Suppressor macrophage (primary cell): ENCODE data around the gene LMF2.

ENCODE experiments used
- DNase-seq, 4 experiments: peaks; one replicate each; pipeline ENCODE4 v3.0.0-alpha.2; 2020 to 2022

LMF2 gene

DNA sequence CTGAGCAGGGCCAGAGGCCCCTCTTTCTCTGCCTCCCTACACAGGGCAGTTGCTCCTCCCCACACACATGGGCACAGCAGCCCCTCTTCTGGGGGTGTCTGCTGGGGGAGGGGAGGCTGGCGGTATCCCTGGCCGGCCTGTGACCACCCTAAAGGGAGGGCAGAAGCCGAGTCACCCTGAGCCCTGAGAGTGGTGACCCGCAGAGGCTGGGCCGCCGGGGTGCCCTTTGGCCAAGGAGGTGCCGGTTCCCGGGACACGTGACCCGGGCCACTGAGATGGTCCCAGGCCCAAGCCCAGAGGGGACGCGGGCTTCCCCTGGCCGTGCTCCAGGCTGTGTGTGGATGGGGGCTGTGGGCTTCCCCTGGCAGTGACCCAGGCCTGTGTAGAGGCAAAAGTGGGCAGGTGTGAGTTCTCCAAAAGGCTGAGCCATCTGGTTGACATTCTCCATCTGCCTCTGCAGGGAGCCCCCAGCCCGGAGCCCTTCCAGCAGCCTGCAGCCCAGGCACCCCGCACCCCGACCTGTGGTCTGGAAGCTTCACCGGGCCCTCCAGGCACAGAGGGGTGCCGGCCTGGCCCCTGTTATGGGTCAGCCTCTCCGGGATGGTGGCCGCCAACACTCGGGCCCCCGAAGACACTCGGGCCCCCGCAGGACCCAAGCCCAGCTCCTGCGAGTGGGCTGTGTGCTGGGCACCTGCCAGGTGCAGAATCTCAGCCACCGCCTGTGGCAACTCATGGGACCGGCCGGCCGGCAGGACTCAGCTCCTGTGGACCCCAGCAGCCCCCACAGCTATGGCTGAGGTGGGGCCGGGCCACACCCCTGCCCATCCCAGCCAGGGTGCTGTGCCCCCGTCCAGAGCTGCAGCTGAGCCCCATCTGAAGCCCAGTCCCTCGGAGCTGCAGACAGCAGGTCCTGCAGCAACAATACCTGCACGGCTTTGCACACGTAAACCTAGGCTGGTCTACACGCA, 25.1 kb downstream of the LMF2 start:
- DNase-seq = no peak

GRCh38 chr22:50481440-50482106, 25.9 kb downstream of the LMF2 start, which contains the start of gene ADM2:
ADM2 (plus strand) TSS chr22:50481543; CDS start chr22:50481848, 305 bp downstream.
- DNase-seq = peak in 3 of 4 experiments; percentile 17 to 54 (median 42)

DNA sequence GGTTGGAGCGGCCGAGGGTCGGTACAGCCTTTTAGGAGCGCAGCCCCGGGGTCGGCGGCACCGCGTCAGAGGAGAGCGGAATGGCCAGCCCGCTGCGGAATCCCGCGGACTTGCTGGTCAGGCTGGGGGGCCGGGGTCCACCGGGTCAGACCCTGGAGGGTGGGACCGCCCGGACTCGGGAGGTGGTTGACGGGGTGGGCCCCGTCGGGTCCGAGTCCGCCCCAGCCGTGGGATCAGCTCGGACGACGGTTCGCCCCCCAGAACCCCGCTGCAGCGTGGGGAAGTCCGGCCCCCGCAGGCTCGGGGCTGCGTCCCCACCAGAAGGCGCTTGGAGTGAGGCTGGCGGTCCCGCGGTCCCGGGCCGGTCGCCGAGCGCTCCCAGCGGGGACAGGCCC, 26.5 kb downstream of the LMF2 start:
- no peak for DNase-seq

DNA sequence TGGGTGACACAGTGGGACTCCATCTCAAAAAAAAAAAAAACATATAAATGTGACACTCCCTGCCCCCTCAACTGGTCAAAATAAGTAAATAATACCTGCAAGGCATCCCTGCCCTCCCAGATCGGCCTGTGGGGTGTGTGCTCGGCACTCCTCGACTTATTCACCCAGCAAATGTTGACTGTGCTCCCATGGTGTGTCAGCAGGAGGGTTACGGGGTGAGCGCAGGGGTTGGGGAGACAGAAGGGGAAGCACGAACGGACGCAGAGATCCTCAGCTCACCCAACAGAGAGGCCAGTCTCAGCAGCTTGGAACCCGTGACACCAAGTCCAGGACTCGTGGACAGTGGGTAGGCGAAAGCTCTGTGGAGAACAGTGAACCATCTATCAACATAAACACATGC, 27.8 kb downstream of the LMF2 start:
- DNase-seq = peak; percentile 23 to 62 (median 40)

GRCh38 chr22:50477923-50478322, 29.6 kb downstream of the LMF2 start:
- no peak for DNase-seq

GRCh38 chr22:50476868-50477267, 30.6 kb downstream of the LMF2 start:
- DNase-seq = no peak

GRCh38 chr22:50475652-50476002, 31.9 kb downstream of the LMF2 start:
- DNase-seq = no peak

DNA sequence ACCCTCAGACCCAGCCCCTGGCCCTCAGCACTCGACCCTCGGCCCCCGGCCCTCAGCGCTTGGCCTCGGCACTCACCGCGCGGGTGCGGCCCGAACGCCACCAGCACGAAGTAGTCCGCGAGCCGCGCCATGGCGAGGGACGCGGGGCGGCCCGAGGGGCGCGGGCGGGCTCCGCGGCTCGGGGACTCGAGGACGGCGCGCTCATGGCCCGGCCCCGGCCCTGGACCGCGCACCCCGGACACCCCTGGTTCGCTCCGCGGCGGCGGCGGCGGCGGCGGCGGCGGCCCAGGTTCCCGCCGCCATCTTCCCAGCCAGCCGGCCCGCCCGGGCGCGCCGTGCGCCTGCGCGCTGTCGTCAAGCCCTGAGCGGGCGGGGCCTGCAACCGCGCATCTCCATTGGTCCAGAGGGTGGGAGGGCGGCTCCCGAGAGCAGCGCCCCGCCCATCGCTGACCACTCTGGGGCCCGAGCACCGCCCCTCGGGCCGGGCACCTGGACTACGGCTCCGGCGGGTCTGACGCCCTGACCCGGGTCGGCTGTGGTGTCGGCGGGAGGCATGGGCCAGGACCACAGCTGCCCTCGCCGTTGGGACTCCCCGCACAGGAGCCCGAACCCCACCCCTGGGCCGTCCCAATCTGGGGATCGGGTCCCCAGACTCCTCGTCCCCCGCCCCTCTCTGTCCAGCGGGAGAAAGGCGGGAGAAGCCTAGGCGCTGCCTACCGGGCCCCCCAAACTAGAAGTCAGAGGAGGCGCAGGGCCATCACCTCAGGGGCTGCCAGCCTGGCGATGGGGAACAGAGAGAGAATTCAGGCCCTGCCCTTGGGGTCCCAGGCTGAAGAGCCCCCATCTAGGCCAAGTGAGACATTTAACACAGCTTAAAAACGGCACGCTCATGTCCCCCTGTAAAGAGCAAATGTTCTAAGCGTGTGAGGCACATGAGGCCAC, 32.5 kb downstream of the LMF2 start, which contains the start of gene SBF1:
Gene SBF1 (minus strand): TSS at position 326 of the 942 bp plus-strand sequence. CDS start 195 bp downstream, at position 131.
- DNase-seq = peak; percentile 94 to 98 (median 96)

DNA sequence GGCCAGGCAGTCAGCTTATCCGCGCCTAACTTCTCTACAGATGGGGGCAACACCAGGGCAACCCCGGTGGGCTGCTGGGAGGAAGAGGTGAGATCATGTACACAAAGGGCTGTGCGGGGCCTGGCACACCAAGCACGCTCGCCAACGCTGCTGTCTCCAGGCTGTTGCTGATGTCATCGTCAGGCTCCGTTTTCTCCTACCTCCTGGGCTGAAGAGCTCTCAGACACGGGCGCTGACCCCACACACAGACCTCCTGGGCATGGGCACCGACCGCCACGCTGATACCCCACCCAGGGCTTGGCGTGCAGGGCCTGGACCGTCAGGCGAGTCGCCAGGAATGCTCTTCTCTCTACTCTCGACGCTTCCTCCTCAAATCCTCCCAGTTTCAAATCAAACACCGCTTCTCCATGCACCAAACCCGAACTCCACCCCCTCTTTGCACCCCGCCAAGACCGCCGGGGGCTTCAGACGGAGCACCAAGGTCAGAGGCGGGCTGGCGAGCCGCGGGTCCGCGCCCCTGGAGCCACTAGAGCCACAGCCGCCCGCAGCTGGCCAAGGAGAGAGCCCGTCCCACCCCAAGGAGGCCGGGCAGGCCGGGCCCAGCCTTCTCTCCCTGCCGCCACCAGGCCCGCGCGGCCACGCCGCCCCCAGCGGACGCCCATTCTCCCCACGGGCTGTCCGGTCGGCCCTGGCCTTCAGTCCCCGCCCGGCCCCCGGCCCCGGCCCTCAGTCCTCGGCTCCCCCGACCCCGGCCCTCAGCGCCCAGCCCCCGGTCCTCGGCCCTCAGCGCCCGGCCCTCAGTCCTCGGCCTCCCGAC, 33.4 kb downstream of the LMF2 start:
- peak; percentile 36 to 75 (median 57) for DNase-seq

GRCh38 chr22:50473088-50473487, 34.4 kb downstream of the LMF2 start:
- DNase-seq = no peak

GRCh38 chr22:50471962-50472361, 35.5 kb downstream of the LMF2 start:
- DNase-seq = no peak

- DNase-seq = peak in 1 of 4 experiments; percentile 29
These were observed 36.2 kb downstream of the LMF2 start for GRCh38 chr22:50471197-50471847.

GRCh38 chr22:50470491-50470890, 37.0 kb downstream of the LMF2 start:
- no peak for DNase-seq

DNA sequence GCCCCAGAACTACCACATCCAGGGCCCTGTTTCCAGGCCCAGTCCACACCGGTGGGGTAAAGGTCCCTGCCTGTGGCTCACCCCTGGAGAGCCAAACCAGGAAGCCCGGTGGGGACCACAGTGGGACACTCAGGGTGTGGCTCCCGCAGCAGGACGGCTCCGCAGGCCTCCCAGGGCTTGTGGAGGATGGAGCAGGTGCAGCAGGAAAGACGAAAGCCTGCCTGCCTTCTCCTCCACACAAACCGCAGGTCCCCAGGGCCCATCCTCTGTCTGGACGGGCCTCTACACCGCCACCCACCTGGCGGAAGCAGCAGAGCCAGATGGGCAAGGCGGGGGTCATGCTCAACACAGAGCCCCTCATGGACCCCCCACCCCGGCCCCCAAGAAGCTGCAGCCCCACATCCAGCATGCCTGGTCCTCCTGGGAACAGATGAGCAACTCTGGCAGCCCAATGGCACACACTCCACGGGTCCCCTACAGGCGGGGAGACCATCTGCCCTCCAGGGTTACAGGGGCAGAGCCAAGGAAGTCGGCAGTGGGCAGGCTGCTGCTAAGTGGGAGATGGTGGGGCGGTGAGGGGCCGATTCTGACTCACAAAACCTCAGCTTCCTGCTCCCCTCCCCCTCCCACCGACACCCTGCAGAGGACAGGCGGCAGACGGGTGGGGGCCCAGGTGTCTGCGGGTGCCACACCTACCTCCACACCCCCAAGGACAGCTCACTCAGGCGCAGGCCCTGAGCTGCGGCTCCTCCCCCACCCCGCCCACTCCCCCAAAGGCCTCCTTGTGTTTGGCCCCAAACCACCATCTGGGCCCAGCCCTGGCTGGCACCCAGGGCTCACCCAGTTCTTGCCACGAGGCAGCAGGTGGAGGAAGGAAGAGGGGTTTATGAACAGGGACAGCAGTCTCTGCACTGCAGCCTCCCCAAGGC, 37.9 kb downstream of the LMF2 start:
- DNase-seq = peak; percentile 7 to 46 (median 26)

GRCh38 chr22:50468626-50469025, 38.9 kb downstream of the LMF2 start:
- DNase-seq = no peak

DNA sequence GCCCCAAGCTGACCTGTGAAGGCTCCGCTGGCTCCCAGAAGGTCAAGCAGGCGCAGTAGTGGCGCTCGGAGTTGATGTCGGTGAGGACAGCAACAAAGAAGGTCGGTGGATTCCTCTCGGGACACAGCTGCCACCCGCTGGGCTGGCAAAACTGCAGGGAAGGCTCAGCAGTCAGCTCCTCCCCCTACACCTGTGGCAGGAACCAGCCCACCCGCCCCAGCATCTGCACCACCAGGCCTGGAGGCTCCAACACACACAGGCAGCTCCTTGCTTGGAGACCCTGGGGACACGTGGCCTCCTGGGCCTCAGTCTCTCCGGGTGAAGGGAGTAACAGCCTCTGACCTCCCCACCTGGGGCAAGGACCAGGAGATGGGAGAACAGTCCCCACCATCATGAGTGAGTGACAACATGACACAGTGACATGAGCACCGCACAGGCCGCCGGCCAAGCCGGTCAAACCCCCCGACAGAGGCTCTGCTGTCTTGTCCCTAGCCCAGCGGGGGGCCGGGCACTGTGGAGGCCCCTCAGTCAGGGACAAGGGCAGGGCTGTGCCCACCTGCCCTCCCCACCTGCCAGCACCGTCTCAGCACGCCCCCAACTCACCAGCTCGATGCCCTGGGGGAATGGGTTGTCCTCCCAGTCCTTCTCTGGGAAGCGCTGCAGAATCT, 39.6 kb downstream of the LMF2 start:
- no peak for DNase-seq

- no peak for DNase-seq
These were observed 40.2 kb downstream of the LMF2 start for GRCh38 chr22:50467341-50467740.

DNA sequence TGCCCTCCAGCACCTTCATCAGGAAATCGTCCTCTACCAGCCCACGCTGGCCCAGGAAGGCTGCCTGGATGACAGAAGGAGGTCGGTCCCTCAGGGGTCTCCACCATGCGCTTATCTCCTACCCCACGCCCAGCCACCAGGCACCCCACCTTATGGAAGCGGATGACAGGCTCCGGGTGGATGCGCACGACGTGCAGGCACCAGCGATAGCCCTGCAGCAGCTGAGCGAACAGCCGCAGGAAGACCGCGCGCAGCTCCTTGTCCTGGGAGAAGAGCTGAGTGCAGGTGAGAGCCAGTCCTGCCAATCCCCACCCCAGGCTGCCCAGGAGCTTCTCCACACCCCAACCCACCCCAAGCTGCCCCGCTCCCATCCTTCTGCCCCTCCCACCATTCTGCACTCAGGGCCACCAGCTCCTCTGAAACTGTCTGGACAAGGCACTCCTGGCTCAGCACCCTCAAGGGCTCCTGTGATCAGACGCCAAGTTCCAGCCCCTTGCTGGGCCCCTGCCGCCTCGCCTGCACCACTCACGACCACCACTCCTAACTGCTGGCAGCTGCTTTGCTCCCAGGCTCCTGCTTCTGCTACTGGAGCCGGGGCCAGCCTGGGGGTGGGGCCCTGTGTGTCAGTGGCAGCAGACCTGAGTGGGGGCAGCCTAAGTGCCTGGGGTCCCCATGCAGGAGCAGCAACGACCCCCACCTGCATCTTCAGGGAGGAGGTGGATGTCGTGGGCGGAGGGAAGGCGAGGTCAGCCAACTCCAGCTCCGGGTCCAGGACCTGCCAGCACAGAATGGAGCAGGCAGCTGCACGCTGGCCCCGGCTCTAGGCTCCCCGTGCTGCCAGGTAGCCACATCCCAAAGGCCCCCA, 42.2 kb downstream of the LMF2 start:
- DNase-seq = no peak
